ENCODE measurements around the gene CNTN1.

The CNTN1 gene

DNA sequence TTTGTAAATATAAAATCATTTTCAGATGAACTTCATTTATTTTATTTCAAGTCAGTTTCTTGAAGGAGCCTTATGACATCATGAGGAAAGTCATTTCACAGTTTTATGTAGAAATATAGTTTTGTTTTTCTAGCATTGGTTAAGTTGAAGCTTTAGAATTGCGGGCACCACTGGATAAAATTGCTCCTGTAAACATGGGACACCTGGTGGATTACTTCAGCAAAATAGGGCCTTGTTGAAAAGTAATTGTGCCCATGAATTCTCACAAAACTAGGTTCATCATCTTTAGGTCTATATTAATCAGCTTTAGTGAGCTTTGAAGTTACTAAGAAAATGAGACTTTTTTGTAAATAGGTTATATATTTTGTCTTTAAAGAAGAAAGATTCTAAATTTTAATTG lies 25.3 kb downstream of the CNTN1 start:
- Histone ChIP-seq H3K4me1 (ENCODE audit: control insufficient read depth in 1 of 2, insufficient read depth in 1 of 2, low read depth in 1 of 2, low read length in 1 of 2) (no peaks in the 10 kb centered on the region), H3K9me3 (no peaks in the 10 kb centered on the region), H3K4me3 (ENCODE audit: low read depth in 1 of 2, low read length in 1 of 2) (no peak overlapping the region), H3K27me3 (no peaks in the 10 kb centered on the region), H3K27ac (no peak overlapping the region), H3K36me3 (no peaks in the 10 kb centered on the region)
- no peak for TF ChIP-seq CTCF (IDR thresholded peaks at IDR 0.05)

- Histone ChIP-seq H3K27me3 (no peaks in the 10 kb centered on the region), H3K27ac (no peak overlapping the region), H3K4me1 (ENCODE audit: control insufficient read depth in 1 of 2, insufficient read depth in 1 of 2, low read depth in 1 of 2, low read length in 1 of 2) (no peaks in the 10 kb centered on the region), H3K4me3 (ENCODE audit: low read depth in 1 of 2, low read length in 1 of 2) (no peak overlapping the region), H3K36me3 (no peaks in the 10 kb centered on the region), H3K9me3 (no peaks in the 10 kb centered on the region)
- TF ChIP-seq CTCF (IDR thresholded peaks at IDR 0.05): no peak
These were observed 26.7 kb downstream of the CNTN1 start for GRCh38 chr12:40718878-40719372.

- no peak for TF ChIP-seq CTCF (IDR thresholded peaks at IDR 0.05)
- Histone ChIP-seq H3K27me3 (no peaks in the 10 kb centered on the region), H3K4me3 (ENCODE audit: low read depth in 1 of 2, low read length in 1 of 2) (no peak overlapping the region), H3K36me3 (no peaks in the 10 kb centered on the region), H3K4me1 (ENCODE audit: control insufficient read depth in 1 of 2, insufficient read depth in 1 of 2, low read depth in 1 of 2, low read length in 1 of 2) (no peaks in the 10 kb centered on the region), H3K9me3 (no peaks in the 10 kb centered on the region), H3K27ac (no peak overlapping the region)
These were observed 30.8 kb downstream of the CNTN1 start for GRCh38 chr12:40723001-40723400.

- H3K27ac ChIP-seq: no peak overlapping the region
- no peaks in the 10 kb centered on the region for H3K4me1 ChIP-seq (ENCODE audit: control insufficient read depth in 1 of 2, insufficient read depth in 1 of 2, low read depth in 1 of 2, low read length in 1 of 2)
- H3K27me3 ChIP-seq: no peaks in the 10 kb centered on the region
- no peak for TF ChIP-seq CTCF (IDR thresholded peaks at IDR 0.05)
- H3K9me3 ChIP-seq: no peaks in the 10 kb centered on the region
- H3K36me3 ChIP-seq: no peaks in the 10 kb centered on the region
- no peak overlapping the region for H3K4me3 ChIP-seq (ENCODE audit: low read depth in 1 of 2, low read length in 1 of 2)
These were observed 34.1 kb downstream of the CNTN1 start for GRCh38 chr12:40726366-40726765.

GRCh38 chr12:40727774-40728483 lies 35.7 kb downstream of the CNTN1 start:
- H3K36me3 ChIP-seq: no peaks in the 10 kb centered on the region

More at GRCh38 chr12:40727774-40728483, 35.7 kb downstream of the CNTN1 start:
- Histone ChIP-seq H3K27me3 (no peaks in the 10 kb centered on the region), H3K4me1 (ENCODE audit: control insufficient read depth in 1 of 2, insufficient read depth in 1 of 2, low read depth in 1 of 2, low read length in 1 of 2) (no peaks in the 10 kb centered on the region), H3K4me3 (ENCODE audit: low read depth in 1 of 2, low read length in 1 of 2) (no peak overlapping the region), H3K27ac (no peak overlapping the region), H3K9me3 (no peaks in the 10 kb centered on the region)
- no peak for TF ChIP-seq CTCF (IDR thresholded peaks at IDR 0.05)

Data from neutrophil (primary cell).